IMR-90 (cell line): ENCODE data around the gene KRTAP20-3.

Experiments
- CTCF ChIP-seq: conservative IDR thresholded peaks from 2 replicates; pipeline ENCODE4 v1.5.1; 2012; ENCODE audit warnings: mild to moderate bottlenecking, low read depth, low read length, improper control_type of control experiment
- RAD21 ChIP-seq: IDR thresholded peaks from 2 replicates; pipeline ENCODE4 v1.6.1; 2012; ENCODE audit warnings: low read length, improper control_type of control experiment

GRCh38 chr21:30646904-30647414 lies 4.3 kb downstream of the KRTAP20-3 start:
- no peak for TF ChIP-seq CTCF
- TF ChIP-seq RAD21, result no peak
